PC-9 (cell line): Measurements from ENCODE around the gene RNF220. TPM values are rescaled to one million over a fixed set of nuclear protein-coding genes. Genes with fewer than 3 reads are reported as not detected.

Source experiments
- BruUV-seq: library from RNA; stranded (reverse); fragments of 400-500 nt; replicated peaks from 2 replicates; lab custom pipeline; 2021; lab: Mats Ljungman, UMichigan
- CTCF ChIA-PET: fragments of 300-600 bp; sonication (Branson Sonifier 250); formaldehyde crosslinking; loops from one replicate; lab custom pipeline; 2022; ENCODE audit warnings: antibody characterized with exemption; lab: Charles Lee
- POLR2A ChIA-PET: fragments of 300-600 bp; sonication (Branson Sonifier 250); formaldehyde crosslinking; loops from one replicate; lab custom pipeline; 2022; ENCODE audit warnings: antibody characterized with exemption; ENCODE audit not compliant: unreplicated experiment; lab: Charles Lee
- DNase-seq, 2 experiments: peaks; one replicate each; pipeline versions ENCODE4 v3.0.0 to v3.0.0-alpha.2; 2015 to 2022; ENCODE audit warnings: mixed read lengths in 1 of 2
- H2AFZ ChIP-seq: fragments of 200-600 bp; sonication (generic); 2 replicates; pipeline ENCODE4 v1.8.1; 2017; ENCODE audit warnings: antibody characterized with exemption
- H3F3A ChIP-seq: fragments of 200-600 bp; sonication (generic); 2 replicates; pipeline ENCODE4 v1.8.1; 2017; ENCODE audit warnings: antibody characterized with exemption, mild to moderate bottlenecking, low read depth; ENCODE audit not compliant: insufficient read depth
- H3K27ac ChIP-seq: fragments of 200-600 bp; sonication (generic); 2 replicates; pipeline ENCODE4 v1.6.1; 2016; ENCODE audit warnings: mixed run types
- H3K27me3 ChIP-seq: fragments of 200-600 bp; sonication (generic); 2 replicates; pipeline ENCODE4 v1.6.1; 2016; ENCODE audit warnings: low read depth, mixed run types; ENCODE audit not compliant: insufficient read depth
- H3K36me3 ChIP-seq: fragments of 200-600 bp; sonication (generic); 2 replicates; pipeline ENCODE4 v1.6.1; 2016; ENCODE audit warnings: low read depth, mixed run types
- H3K4me1 ChIP-seq: fragments of 200-600 bp; sonication (generic); replicated peaks from 2 replicates; pipeline ENCODE4 v1.6.1; 2016; ENCODE audit warnings: mixed run types; ENCODE audit not compliant: insufficient read depth
- H3K4me2 ChIP-seq: fragments of 200-600 bp; sonication (generic); 2 replicates; pipeline ENCODE4 v1.6.1; 2017; ENCODE audit warnings: mixed run types
- H3K4me3 ChIP-seq: fragments of 200-600 bp; sonication (generic); 2 replicates; pipeline ENCODE4 v1.6.1; 2016; ENCODE audit warnings: mixed run types
- H3K79me2 ChIP-seq: fragments of 200-600 bp; sonication (generic); 2 replicates; pipeline ENCODE4 v1.6.1; 2017; ENCODE audit warnings: low read depth, mixed run types
- H3K9me2 ChIP-seq: fragments of 200-600 bp; sonication (generic); 2 replicates; pipeline ENCODE4 v1.8.1; 2017; ENCODE audit warnings: mild to moderate bottlenecking; ENCODE audit not compliant: insufficient read depth
- H3K9me3 ChIP-seq: fragments of 200-600 bp; sonication (generic); 2 replicates; pipeline ENCODE4 v1.8.1; 2016; ENCODE audit warnings: low read depth; ENCODE audit not compliant: insufficient read depth
- H4K20me1 ChIP-seq: fragments of 200-600 bp; sonication (generic); 2 replicates; pipeline ENCODE4 v1.8.1; 2017; ENCODE audit not compliant: insufficient read depth
- CTCF ChIP-seq: fragments of 200-600 bp; sonication (generic); conservative IDR thresholded peaks from 2 replicates; pipeline ENCODE4 v1.6.1; 2017; ENCODE audit warnings: mixed run types, antibody characterized with exemption, mild to moderate bottlenecking, moderate library complexity
- EZH2 ChIP-seq: fragments of 200-600 bp; sonication (generic); IDR thresholded peaks from 2 replicates; pipeline ENCODE4 v1.8.0; 2017; ENCODE audit warnings: antibody characterized with exemption, low read depth
- intact Hi-C: fragments of 100-400 bp; cut with micrococcal nuclease; formaldehyde crosslinking; loops from one replicate; pipeline ENCODE4 v1.10.0; 2022; ENCODE audit not compliant: unreplicated experiment
- total RNA-seq: library from RNA; stranded (reverse); gene quantifications from 2 replicates; pipeline ENCODE4 v1.2.3, GENCODE V29; 2021

The RNF220 gene
- total RNA-seq, 1 experiment from 2014 or later, result 82.9 TPM

DNA sequence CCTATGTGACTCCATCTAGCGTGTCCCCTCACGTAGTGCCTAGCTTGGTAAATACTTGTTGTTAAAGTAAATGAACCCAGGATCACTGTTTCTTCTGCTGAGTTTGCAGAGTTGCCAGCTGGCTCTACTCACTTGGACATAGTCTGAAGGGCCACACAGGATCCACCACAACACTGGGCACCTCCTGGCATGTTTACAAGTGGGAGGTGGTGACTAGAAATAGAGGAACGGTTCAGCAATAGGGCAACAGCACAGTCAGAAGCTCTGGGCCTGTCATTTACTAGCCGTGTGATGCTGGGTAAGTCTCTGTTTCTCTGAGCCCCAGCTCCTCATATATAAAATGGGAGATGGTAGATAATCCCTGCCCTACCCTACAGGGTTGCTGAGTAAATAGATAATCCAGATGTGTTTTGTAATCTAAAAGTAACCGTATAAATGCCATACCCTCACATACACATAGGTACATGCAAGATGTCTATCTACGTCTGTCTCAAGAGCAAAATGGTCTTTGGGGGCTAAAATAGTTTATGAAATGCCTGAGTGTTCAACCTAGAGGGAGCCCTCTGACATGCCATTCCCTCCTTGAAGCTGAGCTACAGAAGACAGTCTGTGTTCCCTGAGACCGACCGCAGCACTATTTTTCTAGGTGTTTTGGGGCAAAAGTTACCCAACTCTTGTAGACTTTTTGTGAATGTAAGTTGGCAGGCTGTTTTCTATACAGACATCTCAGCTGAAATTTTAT, 20.5 kb downstream of the RNF220 start:
- Histone ChIP-seq H3K9me2 (no peaks in the 10 kb centered on the region), H3K27me3 (no peaks in the 10 kb centered on the region), H3K36me3 (no peaks in the 10 kb centered on the region), H3K4me3 (no peak overlapping the region), H3K4me1 (no peaks in the 10 kb centered on the region), H3K9me3 (no peaks in the 10 kb centered on the region), H3K4me2 (no peak overlapping the region), H3K27ac (no peak overlapping the region), H2AFZ (no peak overlapping the region), H3F3A (no peaks in the 10 kb centered on the region), H4K20me1 (no peaks in the 10 kb centered on the region), H3K79me2 (no peaks in the 10 kb centered on the region)
- ChIA-PET POLR2A (no interaction called here), CTCF (no interaction called here)
- no peak for TF ChIP-seq EZH2
- DNase-seq, result no peak
- BruUV-seq, result no TSS peak
- intact Hi-C loops, result no loop called here

DNA sequence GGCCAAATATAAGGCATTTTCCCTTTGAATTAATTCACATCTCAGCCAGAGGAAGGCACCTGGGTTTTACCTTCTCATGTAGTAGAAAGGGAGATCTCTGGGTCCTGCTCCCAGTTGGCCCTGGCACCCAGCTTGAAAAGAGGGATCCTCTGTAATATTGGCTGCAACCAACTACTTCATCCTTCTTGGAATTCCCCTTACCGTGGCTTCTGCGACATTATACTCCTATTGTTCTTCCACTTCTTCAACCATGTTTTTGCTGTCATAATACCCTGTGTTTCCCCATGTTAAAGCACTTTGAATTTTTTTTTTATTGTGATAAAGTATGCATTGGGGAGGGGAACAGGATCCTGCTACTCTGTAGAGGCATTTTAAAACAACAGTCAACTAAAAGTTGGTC, 26.8 kb downstream of the RNF220 start:
- POLR2A ChIA-PET, result no interaction called here
- no TSS peak for BruUV-seq
- no peak overlapping the region for H3K27ac ChIP-seq
- no peaks in the 10 kb centered on the region for H3K27me3 ChIP-seq
- H4K20me1 ChIP-seq, result no peaks in the 10 kb centered on the region
- no peaks in the 10 kb centered on the region for H3F3A ChIP-seq
- H3K4me2 ChIP-seq, result no peak overlapping the region
- CTCF ChIA-PET, result interaction anchor here (0.7 kb wide), 1 partner anchor 340 kb away, joined by 5 read pairs; no protein-coding TSS in a partner anchor
- no peaks in the 10 kb centered on the region for H3K4me1 ChIP-seq
- no peak for DNase-seq
- intact Hi-C loops, result no loop called here
- no peak overlapping the region for H2AFZ ChIP-seq
- no peak for TF ChIP-seq EZH2
- no peak overlapping the region for H3K4me3 ChIP-seq
- H3K36me3 ChIP-seq, result no peaks in the 10 kb centered on the region
- no peaks in the 10 kb centered on the region for H3K79me2 ChIP-seq
- no peaks in the 10 kb centered on the region for H3K9me2 ChIP-seq
- no peaks in the 10 kb centered on the region for H3K9me3 ChIP-seq

GRCh38 chr1:44433209-44433608, 28.2 kb downstream of the RNF220 start:
- Histone ChIP-seq H2AFZ (no peak overlapping the region), H3K79me2 (no peaks in the 10 kb centered on the region), H4K20me1 (no peaks in the 10 kb centered on the region), H3K9me3 (no peaks in the 10 kb centered on the region), H3F3A (no peaks in the 10 kb centered on the region), H3K9me2 (no peaks in the 10 kb centered on the region), H3K4me3 (no peak overlapping the region), H3K27me3 (no peaks in the 10 kb centered on the region), H3K27ac (no peak overlapping the region), H3K4me1 (no peaks in the 10 kb centered on the region), H3K36me3 (no peaks in the 10 kb centered on the region), H3K4me2 (no peak overlapping the region)
- no peak for DNase-seq
- ChIA-PET POLR2A (no interaction called here), CTCF (interaction anchor here (0.7 kb wide), 1 partner anchor 67 kb away, joined by 6 read pairs; no protein-coding TSS in a partner anchor)
- BruUV-seq, result no TSS peak
- intact Hi-C loops, result no loop called here
- no peak for TF ChIP-seq CTCF
- no peak for TF ChIP-seq EZH2

- Histone ChIP-seq H3K4me3 (no peak overlapping the region), H3K36me3 (no peaks in the 10 kb centered on the region), H3K79me2 (no peaks in the 10 kb centered on the region), H2AFZ (no peak overlapping the region), H3K4me1 (no peaks in the 10 kb centered on the region), H3K9me3 (no peaks in the 10 kb centered on the region), H3F3A (no peaks in the 10 kb centered on the region), H3K4me2 (no peak overlapping the region), H3K27me3 (no peaks in the 10 kb centered on the region), H4K20me1 (no peaks in the 10 kb centered on the region), H3K27ac (no peak overlapping the region), H3K9me2 (no peaks in the 10 kb centered on the region)
- ChIA-PET CTCF (no interaction called here), POLR2A (no interaction called here)
- no peak for DNase-seq
- intact Hi-C loops, result no loop called here
- BruUV-seq, result no TSS peak
- TF ChIP-seq CTCF (no peak), EZH2 (no peak)
Observed at GRCh38 chr1:44436401-44437106, 31.5 kb downstream of the RNF220 start.
